ENCODE results near the gene MAF. TPM values are rescaled to one million over a fixed set of nuclear protein-coding genes. Genes with fewer than 3 reads are reported as not detected.

Gene MAF
- total and polyA plus RNA-seq, 2 of the 13 experiments (the other 11 are each of a cell fraction or from before 2014, with no cell fraction given), result 0.07 to 0.31 TPM

DNA sequence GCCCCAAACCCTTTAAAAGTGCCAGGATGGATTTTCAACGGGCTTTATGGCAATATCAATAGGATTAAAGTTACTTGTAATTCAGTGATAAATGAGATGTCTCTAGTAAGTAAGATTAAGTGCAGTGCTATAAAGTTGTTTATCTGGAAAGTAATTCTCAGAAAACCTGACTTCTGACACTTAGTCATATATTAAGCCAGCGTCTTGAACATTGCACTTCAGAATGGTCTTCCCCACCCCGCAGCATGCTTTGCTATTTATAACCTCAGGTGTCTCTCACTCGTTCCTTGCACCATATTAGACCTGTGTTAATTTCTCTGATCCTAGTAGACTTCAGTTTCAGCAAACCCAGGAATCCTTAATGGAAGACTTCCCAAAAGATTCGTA lies 2.1 kb upstream of the MAF start (continued):
- TF ChIP-seq SMAD1 (CRISPR knock-in tag; IDR thresholded peaks at IDR 0.05; ENCODE audit: borderline replicate concordance, low read depth) (no peak), TBX2 (CRISPR knock-in tag; IDR thresholded peaks at IDR 0.05; ENCODE audit: borderline replicate concordance) (no peak)

DNA sequence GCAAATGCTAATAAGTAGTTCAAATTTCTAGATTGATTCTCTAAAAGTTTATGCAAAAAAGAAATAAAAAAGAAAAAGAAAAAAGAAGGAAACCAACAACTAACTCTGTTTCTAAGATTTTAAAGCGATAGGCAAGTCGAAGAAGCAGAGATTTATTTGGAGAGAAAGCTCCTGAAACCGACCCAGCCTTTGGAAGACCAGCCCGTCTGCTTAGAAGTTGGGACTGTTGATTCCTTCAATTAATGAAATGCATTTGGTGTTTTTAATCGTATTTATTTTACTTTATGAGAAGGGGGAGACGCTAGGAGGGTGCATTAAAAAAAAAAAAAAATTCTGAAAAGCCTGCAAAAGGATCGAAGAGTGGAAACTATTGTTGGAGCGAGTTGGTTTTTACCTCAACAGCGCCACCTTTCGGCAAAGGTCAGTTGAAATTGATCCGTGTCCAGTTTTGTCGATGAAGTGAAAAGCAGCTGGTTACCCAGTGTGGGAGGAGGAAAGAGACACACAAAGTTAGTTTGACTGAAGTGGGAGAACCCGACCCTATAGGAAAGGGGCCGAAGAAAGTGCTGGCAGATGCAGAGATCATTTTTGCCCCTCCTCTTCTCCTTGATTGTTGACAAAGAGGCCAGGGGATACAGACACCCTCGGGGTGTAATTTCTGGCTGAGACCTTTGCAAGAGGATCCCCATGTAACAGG lies 1.5 kb upstream of the MAF start:
- H3K4me2 ChIP-seq (ENCODE audit: low read depth, low read length), result peak overlapping the region; percentile 72
- no peak overlapping the region for H3K27ac ChIP-seq (ENCODE audit: extremely low read length, insufficient read depth, low read length)
- ChIA-PET POLR2A (no interaction called here), CTCF (ENCODE audit: low intra/inter-chr PET ratio, low total read pairs) (interaction anchor here (1.5 kb wide), 1 partner anchor 677 kb away, joined by 9 read pairs; no protein-coding TSS in a partner anchor)
- no peak overlapping the region for H2AFZ ChIP-seq (ENCODE audit: low read length)
- peak; percentile 96 for FAIRE-seq
- ATAC-seq, result peak; percentile 46
- no peaks in the 10 kb centered on the region for H3K79me2 ChIP-seq (ENCODE audit: insufficient read depth, low read length)
- peaks cover 28% of the 10 kb centered on the region for H3K4me1 ChIP-seq (ENCODE audit: insufficient read depth, low read length)
- peaks cover 9 to 29% of the 10 kb centered on the region in 2 experiments for H3K27me3 ChIP-seq (ENCODE audit: control insufficient read depth in 1 of 2, insufficient read depth in 2 of 2, low read length in 2 of 2)
- peak overlapping the region; percentile 44 to 67 (median 50); a peak in 5 of 6 replicates for H3K4me3 ChIP-seq (replicated peaks in 1 of 3; ENCODE audit: insufficient read depth in 1 of 3, low read depth in 2 of 3, low read length in 3 of 3)
- under 1% methylated on average over 15 of the region's 15 CpGs for WGBS (ENCODE audit: low lambda C conversion rate)
- no TSS peak for BruUV-seq (replicated peaks)
- H3K36me3 ChIP-seq (replicated peaks in 1 of 2; ENCODE audit: control insufficient read depth in 1 of 2, insufficient read depth in 2 of 2, low read length in 2 of 2), result no peaks in the 10 kb centered on the region
- intact Hi-C loops (cut with micrococcal nuclease; ENCODE audit: unreplicated experiment), result loop anchor here (1.0 to 10.0 kb wide), 6 partner anchors 170 to 1097 kb away; no protein-coding TSS in a partner anchor
- no peaks in the 10 kb centered on the region for H4K20me1 ChIP-seq (ENCODE audit: insufficient read depth, low read length)
- peak; percentile 76 for DNase-seq (ENCODE audit: low spot score)
- in situ Hi-C loops (cut with HindIII; ENCODE audit: extremely low pct_ligation_motif_present, low pct_unique_long_range_greater_than_20kb), result loop anchor here (10.0 to 25.0 kb wide), 3 partner anchors 677 to 1365 kb away; no protein-coding TSS in a partner anchor
- H3K9ac ChIP-seq (ENCODE audit: insufficient read depth, low read depth, low read length), result no peak overlapping the region
- H3K9me3 ChIP-seq (ENCODE audit: low read length), result no peaks in the 10 kb centered on the region
- TF ChIP-seq GATAD2A (CRISPR knock-in tag; IDR thresholded peaks at IDR 0.05) (peak; percentile 39; the same call in 1 of the 2 replicates), ONECUT2 (CRISPR knock-in tag; IDR thresholded peaks at IDR 0.05) (peak; percentile 67; the same call in 1 of the 2 replicates), NCOA5 (CRISPR knock-in tag; IDR thresholded peaks at IDR 0.05) (no peak), KAT8 (CRISPR knock-in tag; IDR thresholded peaks at IDR 0.05) (no peak), MYNN (CRISPR knock-in tag; IDR thresholded peaks at IDR 0.05; ENCODE audit: low read depth) (no peak), KDM2A (CRISPR knock-in tag; IDR thresholded peaks at IDR 0.05; ENCODE audit: borderline replicate concordance, low read depth) (no peak), ZFP37 (CRISPR knock-in tag; IDR thresholded peaks at IDR 0.05; ENCODE audit: borderline replicate concordance) (0 out of 2 replicates have a peak, but pooled peaks have one; percentile 30), ZNF350 (CRISPR knock-in tag; IDR thresholded peaks at IDR 0.05; ENCODE audit: borderline replicate concordance, low read depth) (no peak), HOXA5 (CRISPR knock-in tag; IDR thresholded peaks at IDR 0.05) (0 out of 2 replicates have a peak, but pooled peaks have one; percentile 60), SNAPC2 (CRISPR knock-in tag; IDR thresholded peaks at IDR 0.05) (no peak), CREM (IDR thresholded peaks at IDR 0.05) (no peak), CREM (CRISPR knock-in tag; IDR thresholded peaks at IDR 0.05) (no peak), ZNF772 (CRISPR knock-in tag; IDR thresholded peaks at IDR 0.05) (no peak), ZNF430 (CRISPR knock-in tag; IDR thresholded peaks at IDR 0.05) (0 out of 2 replicates have a peak, but pooled peaks have one; percentile 15), ZKSCAN8 (CRISPR knock-in tag; IDR thresholded peaks at IDR 0.05; ENCODE audit: borderline replicate concordance) (no peak), PHF20 (CRISPR knock-in tag; IDR thresholded peaks at IDR 0.05) (0 out of 2 replicates have a peak, but pooled peaks have one; percentile 2)
- TF ChIP-seq, protein P1, sequence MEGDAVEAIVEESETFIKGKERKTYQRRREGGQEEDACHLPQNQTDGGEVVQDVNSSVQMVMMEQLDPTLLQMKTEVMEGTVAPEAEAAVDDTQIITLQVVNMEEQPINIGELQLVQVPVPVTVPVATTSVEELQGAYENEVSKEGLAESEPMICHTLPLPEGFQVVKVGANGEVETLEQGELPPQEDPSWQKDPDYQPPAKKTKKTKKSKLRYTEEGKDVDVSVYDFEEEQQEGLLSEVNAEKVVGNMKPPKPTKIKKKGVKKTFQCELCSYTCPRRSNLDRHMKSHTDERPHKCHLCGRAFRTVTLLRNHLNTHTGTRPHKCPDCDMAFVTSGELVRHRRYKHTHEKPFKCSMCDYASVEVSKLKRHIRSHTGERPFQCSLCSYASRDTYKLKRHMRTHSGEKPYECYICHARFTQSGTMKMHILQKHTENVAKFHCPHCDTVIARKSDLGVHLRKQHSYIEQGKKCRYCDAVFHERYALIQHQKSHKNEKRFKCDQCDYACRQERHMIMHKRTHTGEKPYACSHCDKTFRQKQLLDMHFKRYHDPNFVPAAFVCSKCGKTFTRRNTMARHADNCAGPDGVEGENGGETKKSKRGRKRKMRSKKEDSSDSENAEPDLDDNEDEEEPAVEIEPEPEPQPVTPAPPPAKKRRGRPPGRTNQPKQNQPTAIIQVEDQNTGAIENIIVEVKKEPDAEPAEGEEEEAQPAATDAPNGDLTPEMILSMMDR (CRISPR knock-in tag; IDR thresholded peaks at IDR 0.05), result peak; percentile 82
- TF ChIP-seq, protein P2, sequence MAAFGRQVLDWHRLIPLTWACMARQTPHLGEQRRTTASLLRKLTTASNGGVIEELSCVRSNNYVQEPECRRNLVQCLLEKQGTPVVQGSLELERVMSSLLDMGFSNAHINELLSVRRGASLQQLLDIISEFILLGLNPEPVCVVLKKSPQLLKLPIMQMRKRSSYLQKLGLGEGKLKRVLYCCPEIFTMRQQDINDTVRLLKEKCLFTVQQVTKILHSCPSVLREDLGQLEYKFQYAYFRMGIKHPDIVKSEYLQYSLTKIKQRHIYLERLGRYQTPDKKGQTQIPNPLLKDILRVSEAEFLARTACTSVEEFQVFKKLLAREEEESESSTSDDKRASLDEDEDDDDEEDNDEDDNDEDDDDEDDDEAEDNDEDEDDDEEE (CRISPR knock-in tag; IDR thresholded peaks at IDR 0.05), result no peak
- TF ChIP-seq, protein P3, sequence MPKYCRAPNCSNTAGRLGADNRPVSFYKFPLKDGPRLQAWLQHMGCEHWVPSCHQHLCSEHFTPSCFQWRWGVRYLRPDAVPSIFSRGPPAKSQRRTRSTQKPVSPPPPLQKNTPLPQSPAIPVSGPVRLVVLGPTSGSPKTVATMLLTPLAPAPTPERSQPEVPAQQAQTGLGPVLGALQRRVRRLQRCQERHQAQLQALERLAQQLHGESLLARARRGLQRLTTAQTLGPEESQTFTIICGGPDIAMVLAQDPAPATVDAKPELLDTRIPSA (CRISPR knock-in tag; IDR thresholded peaks at IDR 0.05; ENCODE audit: borderline replicate concordance), result no peak
